Measurements from ENCODE around the gene MCM8. TPM values are rescaled to one million over a fixed set of nuclear protein-coding genes. Genes with fewer than 3 reads are reported as not detected.

The MCM8 gene
- total RNA-seq, 2 donors from 2014 or later, result 4.0 to 4.2 TPM

DNA sequence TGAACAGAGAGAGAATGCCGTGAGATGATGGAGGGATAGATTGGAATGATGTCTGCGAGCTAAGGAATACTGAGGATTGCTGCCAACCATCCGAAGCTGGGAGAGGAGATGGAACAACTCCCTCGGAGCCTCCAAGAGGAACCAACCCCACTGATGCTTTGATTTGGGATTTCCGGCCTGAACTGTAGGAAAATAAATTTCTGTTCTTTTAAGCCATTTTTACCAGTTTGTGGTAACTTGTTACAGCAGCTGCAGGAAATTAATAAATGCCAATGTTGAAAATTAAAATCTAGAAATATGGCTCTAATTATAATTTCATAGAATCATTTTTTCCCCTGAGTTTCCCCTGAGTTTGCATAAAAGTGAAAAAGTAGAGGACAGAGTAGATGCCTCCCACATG is 89.3 kb downstream of the MCM8 start:
- Histone ChIP-seq H3K27ac (no peak overlapping the region), H3K4me3 (no peak overlapping the region), H3K27me3 (no peaks in the 10 kb centered on the region), H3K9me3 (no peaks in the 10 kb centered on the region), H3K4me1 (peaks cover 0 to 10% of the 10 kb centered on the region in 2 donors), H3K36me3 (peaks cover 75% of the 10 kb centered on the region)
- TF ChIP-seq, protein P1, sequence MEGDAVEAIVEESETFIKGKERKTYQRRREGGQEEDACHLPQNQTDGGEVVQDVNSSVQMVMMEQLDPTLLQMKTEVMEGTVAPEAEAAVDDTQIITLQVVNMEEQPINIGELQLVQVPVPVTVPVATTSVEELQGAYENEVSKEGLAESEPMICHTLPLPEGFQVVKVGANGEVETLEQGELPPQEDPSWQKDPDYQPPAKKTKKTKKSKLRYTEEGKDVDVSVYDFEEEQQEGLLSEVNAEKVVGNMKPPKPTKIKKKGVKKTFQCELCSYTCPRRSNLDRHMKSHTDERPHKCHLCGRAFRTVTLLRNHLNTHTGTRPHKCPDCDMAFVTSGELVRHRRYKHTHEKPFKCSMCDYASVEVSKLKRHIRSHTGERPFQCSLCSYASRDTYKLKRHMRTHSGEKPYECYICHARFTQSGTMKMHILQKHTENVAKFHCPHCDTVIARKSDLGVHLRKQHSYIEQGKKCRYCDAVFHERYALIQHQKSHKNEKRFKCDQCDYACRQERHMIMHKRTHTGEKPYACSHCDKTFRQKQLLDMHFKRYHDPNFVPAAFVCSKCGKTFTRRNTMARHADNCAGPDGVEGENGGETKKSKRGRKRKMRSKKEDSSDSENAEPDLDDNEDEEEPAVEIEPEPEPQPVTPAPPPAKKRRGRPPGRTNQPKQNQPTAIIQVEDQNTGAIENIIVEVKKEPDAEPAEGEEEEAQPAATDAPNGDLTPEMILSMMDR (IDR thresholded peaks at IDR 0.05), result no peak
- DNase-seq (ENCODE audit: low spot score), result no peak

DNA sequence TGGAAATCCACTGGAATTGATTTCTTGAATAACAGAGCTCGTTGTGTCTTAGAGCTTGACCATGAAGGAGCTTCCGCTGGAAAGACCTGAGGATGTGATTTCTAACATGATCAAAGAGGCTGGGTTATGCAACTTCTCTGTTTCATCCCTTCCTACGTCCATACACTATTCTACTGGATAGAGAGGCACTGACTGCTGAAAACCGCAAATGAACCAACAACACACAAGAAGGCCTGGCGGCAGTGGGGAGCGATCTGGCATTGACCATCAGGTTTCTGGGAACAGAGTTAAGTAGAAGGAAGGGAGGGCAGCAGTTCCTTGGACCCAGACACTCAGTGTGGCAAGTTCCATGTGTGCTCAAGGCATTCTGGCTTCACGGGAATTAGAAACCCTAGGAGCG is 90.1 kb downstream of the MCM8 start:
- Histone ChIP-seq H3K4me1 (peaks cover 0 to 9% of the 10 kb centered on the region in 2 donors), H3K36me3 (peaks cover 74% of the 10 kb centered on the region), H3K27ac (no peak overlapping the region), H3K27me3 (no peaks in the 10 kb centered on the region), H3K9me3 (no peaks in the 10 kb centered on the region), H3K4me3 (no peak overlapping the region)
- TF ChIP-seq, protein P1 (IDR thresholded peaks at IDR 0.05), result no peak
- no peak for DNase-seq (ENCODE audit: low spot score)

DNA sequence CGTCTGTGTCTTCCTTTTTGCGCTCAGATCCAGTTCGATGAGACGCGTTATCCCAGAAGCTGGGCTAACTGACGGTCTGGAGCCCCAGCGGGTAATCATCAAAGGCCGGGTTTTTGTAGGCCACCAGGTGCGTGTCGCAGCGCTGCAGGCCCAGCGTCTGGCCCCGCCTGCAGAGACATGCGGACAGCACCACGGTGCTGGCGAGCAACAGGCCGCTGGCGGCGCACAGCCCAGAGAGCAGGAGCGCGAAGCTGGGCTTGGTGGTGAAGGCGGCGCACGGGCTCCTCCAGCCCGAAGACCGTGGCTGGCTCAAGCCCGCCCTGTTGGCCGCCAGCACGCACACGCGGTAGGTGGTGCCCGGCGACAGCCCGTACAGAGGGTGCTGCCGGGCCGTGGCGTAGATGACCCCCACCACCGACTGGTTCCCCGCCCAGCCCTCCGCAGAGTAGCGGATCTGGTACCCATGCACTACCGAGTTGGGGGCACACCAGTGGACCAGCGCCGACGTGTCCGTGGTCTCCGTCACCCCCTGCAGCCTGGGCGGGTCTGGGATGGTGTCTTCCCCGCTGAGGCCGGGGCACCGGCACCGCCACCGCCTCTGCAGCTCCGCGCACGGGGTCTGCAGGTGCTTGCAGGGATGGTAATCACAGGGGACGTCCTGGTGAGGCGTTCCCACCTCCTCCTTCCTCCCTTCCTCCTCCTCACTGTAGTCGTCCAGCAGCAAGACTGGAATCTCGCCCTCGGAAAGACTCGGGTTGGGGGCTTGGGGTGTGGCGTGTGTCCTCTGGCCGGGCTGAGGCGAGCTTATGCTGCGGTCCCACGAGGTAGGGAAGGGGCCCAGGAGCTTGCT is 90.7 kb downstream of the MCM8 start:
- Histone ChIP-seq H3K27ac (no peak overlapping the region), H3K9me3 (no peaks in the 10 kb centered on the region), H3K36me3 (peaks cover 68% of the 10 kb centered on the region), H3K4me3 (no peak overlapping the region), H3K4me1 (peaks cover 0 to 9% of the 10 kb centered on the region in 2 donors), H3K27me3 (no peaks in the 10 kb centered on the region)
- TF ChIP-seq, protein P1 (IDR thresholded peaks at IDR 0.05), result no peak
- DNase-seq (ENCODE audit: low spot score), result no peak

DNA sequence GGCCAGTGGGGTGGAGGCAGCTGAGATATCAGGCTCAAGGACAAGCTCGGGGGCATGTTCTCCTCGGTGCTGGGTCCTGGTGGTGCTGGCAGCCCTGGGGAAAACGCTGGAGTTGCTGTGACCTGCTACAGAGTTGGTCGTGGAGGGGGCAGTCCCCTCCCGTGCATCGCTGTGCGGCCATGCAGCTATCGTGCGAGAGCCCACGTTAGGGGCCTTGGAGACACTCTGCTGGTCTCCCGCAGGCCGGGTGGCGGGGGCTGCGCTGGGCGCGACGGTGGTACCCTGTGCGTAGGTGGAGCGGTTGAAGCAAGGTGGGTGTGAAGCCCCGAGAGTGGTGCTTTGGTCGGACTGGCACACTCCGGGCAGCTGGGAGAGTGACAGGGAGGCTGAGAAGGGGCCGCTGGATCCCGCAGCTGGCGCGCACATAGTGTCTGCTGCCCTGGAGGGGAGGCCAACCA is 91.4 kb downstream of the MCM8 start:
- H3K27me3 ChIP-seq, result no peaks in the 10 kb centered on the region
- TF ChIP-seq, protein P1 (IDR thresholded peaks at IDR 0.05), result no peak
- no peak overlapping the region for H3K4me3 ChIP-seq
- no peaks in the 10 kb centered on the region for H3K9me3 ChIP-seq
- H3K27ac ChIP-seq, result no peak overlapping the region
- H3K4me1 ChIP-seq, result peaks cover 0 to 9% of the 10 kb centered on the region in 2 donors
- no peak for DNase-seq (ENCODE audit: low spot score)
- H3K36me3 ChIP-seq, result peaks cover 61% of the 10 kb centered on the region

DNA sequence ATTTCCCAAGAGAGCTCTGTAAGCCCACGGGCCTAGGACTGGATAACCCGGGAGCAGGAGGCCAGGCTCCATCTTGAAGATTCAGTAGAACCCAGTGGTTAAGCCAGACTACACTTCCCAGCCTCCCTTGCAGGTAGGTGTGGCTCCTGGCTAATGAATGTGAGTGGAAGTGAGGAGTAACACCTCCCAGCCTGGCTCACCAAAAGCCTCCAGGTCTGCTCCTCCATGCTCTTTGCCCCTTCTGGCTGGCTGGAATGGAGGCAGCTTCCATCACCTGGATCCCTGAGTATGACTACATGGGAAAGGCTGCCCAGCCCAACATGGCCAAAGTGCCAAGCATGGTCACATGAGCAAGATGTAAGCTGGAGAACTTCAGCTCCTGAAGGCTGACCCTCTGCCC is 93.7 kb downstream of the MCM8 start:
- no peaks in the 10 kb centered on the region for H3K9me3 ChIP-seq
- H3K4me3 ChIP-seq, result no peak overlapping the region
- no peaks in the 10 kb centered on the region for H3K4me1 ChIP-seq
- TF ChIP-seq, protein P1 (IDR thresholded peaks at IDR 0.05), result no peak
- H3K27me3 ChIP-seq, result no peaks in the 10 kb centered on the region
- H3K36me3 ChIP-seq, result peaks cover 39% of the 10 kb centered on the region
- DNase-seq (ENCODE audit: low spot score), result no peak
- no peak overlapping the region for H3K27ac ChIP-seq
